ENCODE data around the gene LGALS4.
"Not testable (repeated sequence)": the region's sequence is repeated elsewhere in the genome, so short reads cannot be mapped to it uniquely, and the experiment has no call there.

The LGALS4 gene

GRCh38 chr19:38795549-38795948 lies 17.2 kb downstream of the LGALS4 start:
- DNase-seq (ENCODE audit: low spot score) = no peak

- DNase-seq (ENCODE audit: low spot score) = no peak
Measured at GRCh38 chr19:38793671-38794070, 19.1 kb downstream of the LGALS4 start.

GRCh38 chr19:38793177-38793576 lies 19.6 kb downstream of the LGALS4 start:
- DNase-seq (ENCODE audit: low spot score) = no peak

GRCh38 chr19:38792250-38793111 lies 20.3 kb downstream of the LGALS4 start:
- DNase-seq (ENCODE audit: low spot score) = peak; percentile 56

GRCh38 chr19:38791451-38792064 lies 21.2 kb downstream of the LGALS4 start:
- DNase-seq (ENCODE audit: low spot score) = not testable (repeated sequence)

- DNase-seq (ENCODE audit: low spot score) = not testable (repeated sequence)
Measured at GRCh38 chr19:38790507-38791403, 22.0 kb downstream of the LGALS4 start.

GRCh38 chr19:38788478-38789243 lies 24.1 kb downstream of the LGALS4 start, which contains the start of gene LGALS7B:
LGALS7B (plus strand) TSS chr19:38789200; CDS start chr19:38789227, 27 bp downstream.
- no peak for DNase-seq (ENCODE audit: low spot score)

- no peak for DNase-seq (ENCODE audit: low spot score)
Measured at GRCh38 chr19:38786572-38787265, 26.0 kb downstream of the LGALS4 start.

GRCh38 chr19:38786061-38786460 lies 26.7 kb downstream of the LGALS4 start:
- DNase-seq (ENCODE audit: low spot score) = not testable (repeated sequence)

GRCh38 chr19:38785187-38785699 lies 27.5 kb downstream of the LGALS4 start:
- no peak for DNase-seq (ENCODE audit: low spot score)

GRCh38 chr19:38784224-38784623 lies 28.5 kb downstream of the LGALS4 start:
- no peak for DNase-seq (ENCODE audit: low spot score)

GRCh38 chr19:38782212-38782611 lies 30.5 kb downstream of the LGALS4 start:
- DNase-seq (ENCODE audit: low spot score) = not testable (repeated sequence)

- no peak for DNase-seq (ENCODE audit: low spot score)
Measured at GRCh38 chr19:38781058-38781457, 31.7 kb downstream of the LGALS4 start.

- no peak for DNase-seq (ENCODE audit: low spot score)
Measured at GRCh38 chr19:38780443-38780842, 32.3 kb downstream of the LGALS4 start.

- DNase-seq (ENCODE audit: low spot score) = no peak
Measured at GRCh38 chr19:38778733-38779132, 34.0 kb downstream of the LGALS4 start.

GRCh38 chr19:38774181-38774950 lies 38.4 kb downstream of the LGALS4 start:
- DNase-seq (ENCODE audit: low spot score) = no peak

- DNase-seq (ENCODE audit: low spot score) = no peak
Measured at GRCh38 chr19:38773469-38774177, 39.1 kb downstream of the LGALS4 start, which contains the start of gene LGALS7. LGALS7 (minus strand) TSS chr19:38773517; CDS start chr19:38773492, 25 bp downstream.

GRCh38 chr19:38771569-38771968 lies 41.2 kb downstream of the LGALS4 start:
- not testable (repeated sequence) for DNase-seq (ENCODE audit: low spot score)

- DNase-seq (ENCODE audit: low spot score) = not testable (repeated sequence)
Measured at GRCh38 chr19:38770949-38771275, 41.8 kb downstream of the LGALS4 start.
